OCI-LY7 (cell line): ENCODE data around the gene SLC25A22. TPM values are rescaled to one million over a fixed set of nuclear protein-coding genes. Genes with fewer than 3 reads are reported as not detected.

Experiments used
- BruUV-seq: library from RNA; stranded (reverse); fragments of 400-500 nt; replicated peaks from 2 replicates; lab custom pipeline; 2021; lab: Mats Ljungman, UMichigan
- CTCF ChIA-PET: fragments of 300-600 bp; sonication (Branson Sonifier 250); formaldehyde crosslinking; loops from one replicate; lab custom pipeline; 2022; ENCODE audit warnings: antibody characterized with exemption; ENCODE audit not compliant: unreplicated experiment; lab: Charles Lee
- POLR2A ChIA-PET: fragments of 300-600 bp; sonication (Branson Sonifier 250); formaldehyde crosslinking; loops from one replicate; lab custom pipeline; 2022; ENCODE audit warnings: antibody characterized with exemption; lab: Charles Lee
- DNase-seq: peaks from one replicate; pipeline ENCODE4 v3.0.0-alpha.2; 2015; ENCODE audit warnings: low spot score
- H2AFZ ChIP-seq: fragments of 200-600 bp; sonication (generic), shearing (Covaris generic); 2 replicates; pipeline ENCODE4 v1.6.1; 2014; ENCODE audit warnings: mild to moderate bottlenecking, antibody characterized with exemption, low read length, moderate library complexity
- H3K27ac ChIP-seq: fragments of 200-600 bp; sonication (generic); 2 replicates; pipeline ENCODE4 v1.5.1; 2014; ENCODE audit warnings: mixed run types, low read depth, mild to moderate bottlenecking, moderate library complexity, low read length, inconsistent platforms; ENCODE audit not compliant: poor library complexity, severe bottlenecking
- H3K36me3 ChIP-seq: fragments of 200-600 bp; sonication (generic); 2 replicates; pipeline ENCODE4 v1.6.1; 2014; ENCODE audit warnings: mild to moderate bottlenecking, antibody characterized with exemption, low read length, moderate library complexity, mixed read lengths; ENCODE audit not compliant: insufficient read depth
- H3K4me1 ChIP-seq: fragments of 200-600 bp; sonication (generic); 2 replicates; pipeline ENCODE4 v1.5.1; 2014; ENCODE audit warnings: mild to moderate bottlenecking, low read length; ENCODE audit not compliant: insufficient read depth, poor library complexity, severe bottlenecking
- H3K4me2 ChIP-seq: fragments of 200-600 bp; sonication (generic); 2 replicates; pipeline ENCODE4 v1.6.1; 2014; ENCODE audit warnings: mild to moderate bottlenecking, low read length
- H3K4me3 ChIP-seq: fragments of 200-600 bp; sonication (generic); 2 replicates; pipeline ENCODE4 v1.5.1; 2014; ENCODE audit warnings: mild to moderate bottlenecking, low read depth, low read length; ENCODE audit not compliant: poor library complexity, severe bottlenecking
- H3K79me2 ChIP-seq: fragments of 200-600 bp; sonication (generic); 2 replicates; pipeline ENCODE4 v1.6.1; 2016; ENCODE audit warnings: low read depth, mild to moderate bottlenecking, low read length, moderate library complexity, mixed read lengths; ENCODE audit not compliant: insufficient read depth
- H3K9me2 ChIP-seq: fragments of 200-600 bp; sonication (generic); 2 replicates; pipeline ENCODE4 v1.6.1; 2016; ENCODE audit warnings: mild to moderate bottlenecking, low read length, mixed read lengths; ENCODE audit not compliant: insufficient read depth
- H3K9me3 ChIP-seq: fragments of 200-600 bp; sonication (generic); 2 replicates; pipeline ENCODE4 v1.6.1; 2014; ENCODE audit warnings: mild to moderate bottlenecking, mixed run types, low read length, mixed read lengths
- H4K20me1 ChIP-seq: fragments of 200-600 bp; sonication (generic); 2 replicates; pipeline ENCODE4 v1.6.1; 2014; ENCODE audit warnings: mild to moderate bottlenecking, antibody characterized with exemption, low read length, moderate library complexity, mixed read lengths; ENCODE audit not compliant: insufficient read depth
- EZH2phosphoT487 ChIP-seq: fragments of 200-600 bp; sonication (generic); IDR thresholded peaks from 2 replicates; pipeline ENCODE4 v1.6.1; 2018; ENCODE audit warnings: low read depth, borderline replicate concordance, mild to moderate bottlenecking, mixed run types, antibody characterized with exemption, low read length, moderate library complexity, mixed read lengths
- intact Hi-C: fragments of 100-400 bp; cut with micrococcal nuclease; formaldehyde crosslinking; loops from one replicate; pipeline ENCODE4 v1.10.0; 2022; ENCODE audit not compliant: unreplicated experiment
- total RNA-seq, 2 experiments: library from RNA; depleted of rRNA in 1 of 2; stranded (reverse); fragments of >200 nt in 1 of 2; shearing (Covaris generic) in 1 of 2; gene quantifications; 2 replicates each; pipeline ENCODE4 v1.2.3, GENCODE V29; 2014 to 2022
- TF ChIP-seq, protein P1 (sequence below): fragments of 200-600 bp; sonication (generic); conservative IDR thresholded peaks from 2 replicates; pipeline ENCODE4 v1.5.1; 2014; ENCODE audit warnings: mild to moderate bottlenecking, antibody characterized with exemption, low read length, moderate library complexity, mixed read lengths

SLC25A22 gene
- total RNA-seq, 2 experiments from 2014 or later, result 30.8 to 50.9 TPM

DNA sequence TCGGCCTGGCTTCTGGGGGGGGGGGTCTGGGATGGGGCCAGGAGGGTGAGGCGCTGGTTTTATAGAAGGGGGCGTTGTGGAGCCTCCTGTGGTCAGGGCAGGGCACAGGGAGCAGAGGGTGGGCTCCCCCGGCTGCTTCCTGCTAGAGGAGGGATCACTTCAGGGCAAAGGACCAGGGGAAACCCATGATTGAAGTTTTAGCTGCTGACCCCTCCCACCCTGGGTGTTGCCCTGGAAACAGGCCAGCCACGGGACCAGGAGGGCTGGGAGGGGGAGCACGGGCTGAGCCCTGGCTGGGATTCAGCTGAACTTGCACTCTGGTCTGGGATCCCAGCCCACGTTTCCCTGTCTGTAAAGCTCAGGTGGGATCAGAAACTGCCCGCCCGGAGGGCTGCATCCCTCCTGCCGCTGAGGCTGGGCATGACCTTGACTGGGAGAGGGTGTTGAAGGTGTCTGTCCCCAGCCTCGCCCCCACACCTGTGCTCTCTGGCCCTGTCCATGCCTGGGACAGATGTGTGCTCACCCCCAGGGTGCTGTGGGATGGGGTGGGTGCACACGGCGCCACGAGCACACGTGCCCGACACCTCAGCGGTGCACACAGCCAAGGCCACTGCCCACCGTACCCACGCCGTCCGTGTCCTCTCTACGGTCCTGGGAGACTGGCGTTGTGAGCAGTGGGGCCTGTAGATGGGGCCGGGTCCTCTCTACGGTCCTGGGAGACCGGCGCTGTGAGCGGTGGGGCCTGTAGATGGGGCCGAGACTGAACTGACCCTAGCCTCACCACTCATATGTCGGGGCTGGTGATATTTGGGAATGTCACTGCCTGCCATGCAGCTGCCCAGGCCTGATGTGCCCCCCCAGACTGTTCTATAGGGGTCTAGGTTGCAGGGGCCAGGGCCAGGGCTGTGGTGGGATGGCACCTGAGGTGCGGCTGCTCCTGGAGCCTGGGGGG lies 46.9 kb upstream of the SLC25A22 start:
- intact Hi-C loops, result loop anchor here (5.0 kb wide), 2 partner anchors 62 to 132 kb away; no protein-coding TSS in a partner anchor
- no peaks in the 10 kb centered on the region for H3K9me2 ChIP-seq
- no peak overlapping the region for H2AFZ ChIP-seq
- H3K36me3 ChIP-seq, result peaks cover 8% of the 10 kb centered on the region; the same call in 1 of the 2 replicates
- BruUV-seq, result no TSS peak
- no peak overlapping the region for H3K27ac ChIP-seq
- peaks cover 40% of the 10 kb centered on the region for H3K4me1 ChIP-seq
- H3K4me3 ChIP-seq, result no peak overlapping the region
- ChIA-PET CTCF (interaction anchor here (0.6 to 0.7 kb wide), 2 partner anchors 11 to 420 kb away, joined by 3 read pairs; no protein-coding TSS in a partner anchor), POLR2A (interaction anchor here (0.8 kb wide), 1 partner anchor 23 kb away, joined by 3 read pairs; no protein-coding TSS in a partner anchor)
- H3K9me3 ChIP-seq, result no peaks in the 10 kb centered on the region
- TF ChIP-seq, protein P1, sequence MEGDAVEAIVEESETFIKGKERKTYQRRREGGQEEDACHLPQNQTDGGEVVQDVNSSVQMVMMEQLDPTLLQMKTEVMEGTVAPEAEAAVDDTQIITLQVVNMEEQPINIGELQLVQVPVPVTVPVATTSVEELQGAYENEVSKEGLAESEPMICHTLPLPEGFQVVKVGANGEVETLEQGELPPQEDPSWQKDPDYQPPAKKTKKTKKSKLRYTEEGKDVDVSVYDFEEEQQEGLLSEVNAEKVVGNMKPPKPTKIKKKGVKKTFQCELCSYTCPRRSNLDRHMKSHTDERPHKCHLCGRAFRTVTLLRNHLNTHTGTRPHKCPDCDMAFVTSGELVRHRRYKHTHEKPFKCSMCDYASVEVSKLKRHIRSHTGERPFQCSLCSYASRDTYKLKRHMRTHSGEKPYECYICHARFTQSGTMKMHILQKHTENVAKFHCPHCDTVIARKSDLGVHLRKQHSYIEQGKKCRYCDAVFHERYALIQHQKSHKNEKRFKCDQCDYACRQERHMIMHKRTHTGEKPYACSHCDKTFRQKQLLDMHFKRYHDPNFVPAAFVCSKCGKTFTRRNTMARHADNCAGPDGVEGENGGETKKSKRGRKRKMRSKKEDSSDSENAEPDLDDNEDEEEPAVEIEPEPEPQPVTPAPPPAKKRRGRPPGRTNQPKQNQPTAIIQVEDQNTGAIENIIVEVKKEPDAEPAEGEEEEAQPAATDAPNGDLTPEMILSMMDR, result no peak
- TF ChIP-seq EZH2phosphoT487, result no peak
- peak; percentile 32 for DNase-seq
- H3K79me2 ChIP-seq, result peaks cover 18% of the 10 kb centered on the region
- no peak overlapping the region; the same call in 1 of the 2 replicates for H3K4me2 ChIP-seq
- H4K20me1 ChIP-seq, result peaks cover 10% of the 10 kb centered on the region; the same call in 1 of the 2 replicates

DNA sequence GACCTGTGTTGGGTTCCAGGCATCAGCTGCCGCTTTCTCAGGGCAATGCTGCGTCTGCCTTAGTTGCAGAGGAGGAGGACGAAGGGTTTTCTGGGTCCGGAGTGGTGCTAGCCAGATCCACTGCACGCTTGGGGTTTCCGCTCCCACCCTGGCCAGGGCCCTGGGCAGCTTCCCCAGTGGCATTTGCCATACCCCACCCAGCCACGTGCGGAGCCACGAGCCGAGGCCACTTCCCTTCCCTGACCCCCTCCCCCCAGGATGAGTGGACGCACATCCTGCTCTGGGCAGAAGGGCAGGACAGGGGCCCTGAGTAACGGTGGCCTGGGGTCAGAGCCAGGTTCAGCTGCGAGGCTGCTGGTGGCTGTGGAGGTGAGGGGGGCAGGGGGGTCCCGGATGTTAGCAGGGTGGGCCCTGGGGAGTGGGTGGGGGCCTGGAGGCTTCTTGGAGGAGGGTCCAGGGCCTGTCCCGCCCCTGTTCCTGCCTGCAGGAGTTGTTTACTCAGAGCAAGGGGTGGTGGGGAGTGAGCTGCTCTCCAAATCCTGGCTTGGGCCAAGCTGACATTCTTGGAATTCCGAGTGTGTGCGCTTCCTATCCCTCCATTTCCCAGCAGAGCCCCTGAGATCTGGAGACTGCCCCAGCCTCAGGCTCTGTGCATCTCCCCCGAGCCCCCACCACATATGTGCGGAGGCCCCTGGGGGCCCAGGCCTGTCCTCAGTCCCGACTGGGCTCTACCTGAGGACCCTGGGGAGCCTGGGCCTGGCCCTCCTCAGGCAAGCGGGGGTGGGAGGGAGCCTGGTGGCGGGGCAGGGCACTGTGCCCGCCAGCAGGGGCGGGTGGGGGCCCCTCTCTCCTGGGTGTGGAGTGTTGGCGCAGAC lies 46.0 kb upstream of the SLC25A22 start:
- Histone ChIP-seq H3K79me2 (peaks cover 18% of the 10 kb centered on the region), H3K36me3 (peaks cover 17% of the 10 kb centered on the region), H3K9me3 (no peaks in the 10 kb centered on the region), H3K4me2 (peak overlapping the region; percentile 83), H4K20me1 (peaks cover 10% of the 10 kb centered on the region; the same call in 1 of the 2 replicates), H3K4me1 (peaks cover 36% of the 10 kb centered on the region), H3K27ac (no peak overlapping the region), H3K9me2 (no peaks in the 10 kb centered on the region), H3K4me3 (peak overlapping the region; percentile 89), H2AFZ (no peak overlapping the region)
- BruUV-seq, result no TSS peak
- TF ChIP-seq, protein P1, result no peak
- no peak for TF ChIP-seq EZH2phosphoT487
- ChIA-PET POLR2A (interaction anchor here (0.9 to 1.3 kb wide), 3 partner anchors 14 to 35 kb away, joined by 3 to 4 read pairs (median 4); partner anchors contain the start of gene PNPLA2), CTCF (no interaction called here)
- intact Hi-C loops, result loop anchor here (2.0 kb wide), 1 partner anchor 35 kb away; the partner anchor contains the start of gene RPLP2
- no peak for DNase-seq
